Peyer's patch (tissue), 4 donors: ENCODE data around the gene JAZF1.

Experiments used
- CTCF ChIP-seq, 6 experiments: fragments of 450-650 bp in 4 of 6; fragments of 200-600 bp in 2 of 6; sonication (generic) in 1 of 6; IDR thresholded peaks; one replicate each; pipeline ENCODE4 v1.5.1; 2017 to 2019; ENCODE audit warnings: antibody characterized with exemption in 6 of 6, mild to moderate bottlenecking in 3 of 6, moderate library complexity in 1 of 6
- POLR2A ChIP-seq, 2 donors: fragments of 450-650 bp; IDR thresholded peaks; one replicate each; pipeline ENCODE4 v1.5.1; 2017; ENCODE audit warnings: antibody characterized with exemption in 2 of 2, mild to moderate bottlenecking in 2 of 2, moderate library complexity in 2 of 2

GRCh38 chr7:28152594-28152993, 28.0 kb downstream of the JAZF1 start:
- no peak for TF ChIP-seq CTCF (IDR thresholded peaks at IDR 0.05)
- no peak for TF ChIP-seq POLR2A (IDR thresholded peaks at IDR 0.05)
